ENCODE data around the gene ZDHHC8.

ZDHHC8 gene

DNA sequence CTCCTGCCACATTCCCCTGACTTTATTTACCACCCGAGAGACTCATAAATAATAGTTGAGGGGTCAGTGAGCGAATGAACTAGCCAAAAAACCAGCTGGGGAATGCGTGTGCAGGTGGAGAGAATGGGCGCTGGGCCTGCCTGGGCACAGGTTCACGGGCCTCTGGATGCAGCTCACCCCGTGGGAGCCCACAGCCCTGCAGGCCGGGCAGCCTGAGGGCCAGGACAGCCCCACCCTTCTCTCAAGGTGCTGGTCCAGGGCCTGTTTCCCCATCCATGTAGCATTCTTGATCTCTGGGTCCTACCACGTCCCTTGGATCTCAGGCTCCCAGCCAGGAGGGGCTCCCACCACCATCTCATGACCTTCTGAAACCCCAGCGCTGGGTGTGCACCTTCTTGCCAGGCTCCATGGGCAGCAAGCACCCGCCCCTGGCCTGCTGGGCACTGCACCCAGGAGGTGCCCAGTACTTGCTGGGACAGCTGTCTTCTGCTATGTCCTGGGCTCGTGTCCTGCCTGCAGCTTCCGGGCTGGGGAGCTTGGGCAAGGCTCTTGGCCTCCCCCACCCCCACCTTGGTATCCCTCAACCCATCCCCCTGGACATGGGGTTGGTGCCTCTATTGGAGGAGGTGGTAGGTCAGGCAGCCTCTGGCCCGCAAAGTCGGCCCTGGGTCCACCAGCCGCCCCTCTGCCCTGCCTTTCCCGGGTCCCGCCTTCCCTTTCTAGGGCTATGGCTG, 62.3 kb downstream of the ZDHHC8 start:
- no peak for DNase-seq (ENCODE audit: low read depth in 2 of 2)

DNA sequence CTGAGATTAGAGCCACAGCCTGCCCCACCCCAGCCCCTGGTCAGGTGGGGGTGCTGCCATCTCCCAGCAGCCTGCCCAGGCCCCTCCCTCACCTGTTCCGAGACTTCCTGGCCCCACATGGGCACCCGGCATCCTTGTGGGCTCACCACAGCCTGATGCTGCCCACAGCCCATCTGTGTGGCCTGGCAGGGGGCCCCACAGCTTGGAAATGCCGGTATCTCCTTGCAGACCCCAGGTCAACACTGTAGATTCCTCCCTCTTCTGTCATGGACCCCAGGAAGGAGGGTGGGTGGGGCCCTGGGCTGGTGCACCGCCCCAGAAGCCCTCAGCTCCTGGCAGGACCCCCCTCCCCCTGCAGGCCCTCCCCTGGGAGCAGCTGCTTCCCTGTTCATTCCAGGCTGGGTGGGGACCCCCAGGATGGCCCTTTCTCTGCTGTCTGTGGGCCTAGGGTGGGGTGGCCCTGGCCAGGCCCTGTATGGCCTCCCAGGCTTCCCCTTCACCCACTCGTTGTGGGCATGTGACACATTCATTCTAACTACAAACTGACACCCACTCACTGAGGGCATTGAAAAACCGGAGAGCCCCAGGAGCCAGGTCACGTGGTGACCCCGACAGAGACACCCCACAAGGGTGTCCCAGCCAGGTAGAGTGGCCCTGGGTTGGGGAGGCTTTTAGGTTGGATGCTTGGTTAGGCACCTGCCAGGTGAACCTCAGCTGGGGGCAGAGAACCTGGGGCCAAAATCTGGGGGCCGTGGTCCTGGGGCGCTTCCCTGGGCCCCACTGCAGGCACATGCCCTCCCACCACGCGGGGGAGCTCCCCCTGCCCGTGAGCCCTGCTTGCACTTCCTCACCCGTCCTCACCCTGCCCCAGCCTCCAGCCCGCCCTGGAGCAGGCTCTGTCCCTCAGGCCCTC, 63.3 kb downstream of the ZDHHC8 start:
- DNase-seq (ENCODE audit: low read depth in 2 of 2): no peak

DNA sequence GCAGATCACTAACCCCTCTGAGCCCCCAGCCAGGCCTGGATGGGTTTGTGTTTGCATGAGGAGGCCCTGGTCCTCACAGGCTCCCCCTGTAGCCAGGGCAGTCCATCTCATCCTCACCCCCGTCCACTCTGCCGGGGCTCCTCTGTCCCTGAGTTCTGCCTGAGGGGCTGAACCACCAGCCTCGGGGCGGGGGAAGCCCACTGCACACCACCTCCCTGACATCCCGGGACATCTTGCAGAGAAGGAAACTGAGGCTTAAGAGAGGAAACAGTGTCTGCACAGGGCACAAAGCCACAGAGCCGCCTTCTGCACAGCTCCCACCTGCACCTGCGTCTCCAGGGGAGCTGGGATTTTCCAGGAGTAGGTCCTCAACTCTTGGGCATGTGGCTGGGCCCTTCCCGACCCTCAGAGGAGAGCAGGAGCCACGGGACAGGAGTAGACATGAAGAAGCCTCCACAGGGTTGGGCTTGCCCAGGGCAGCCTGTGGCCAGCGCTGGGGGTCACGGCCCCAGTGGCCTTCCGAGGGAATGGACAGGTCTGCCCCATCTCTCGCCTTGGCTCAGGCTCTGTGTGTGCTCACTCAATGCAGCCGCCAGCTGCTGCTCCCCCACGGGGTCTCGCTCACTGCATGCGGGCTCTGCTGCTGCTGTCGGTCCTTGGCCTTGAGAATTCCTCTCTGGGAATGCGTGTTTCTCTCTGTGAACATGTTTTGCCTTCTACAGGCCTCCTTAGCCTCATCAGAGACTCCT, 64.7 kb downstream of the ZDHHC8 start:
- no peak for DNase-seq (ENCODE audit: low read depth in 2 of 2)
